H9 (cell line): ENCODE measurements around the gene P2RY4. TPM values are rescaled to one million over a fixed set of nuclear protein-coding genes. Genes with fewer than 3 reads are reported as not detected.

Experiments
- DNase-seq: peaks from one replicate; pipeline ENCODE4 v3.0.0-alpha.2; 2017
- H2AFZ ChIP-seq: one replicate; pipeline ENCODE4 v1.6.1; 2013; ENCODE audit warnings: mild to moderate bottlenecking, low read length, control low read depth, moderate library complexity
- H2AK5ac ChIP-seq: 2 replicates; pipeline ENCODE4 v1.6.1; 2013; ENCODE audit warnings: low read length, control low read depth, mixed read lengths; ENCODE audit not compliant: insufficient read length
- H2BK120ac ChIP-seq: one replicate; pipeline ENCODE4 v1.6.1; 2013; ENCODE audit warnings: low read depth, mild to moderate bottlenecking, low read length, control low read depth, inconsistent platforms; ENCODE audit not compliant: poor library complexity, severe bottlenecking
- H2BK12ac ChIP-seq: 2 replicates; pipeline ENCODE4 v1.6.1; 2013; ENCODE audit warnings: low read length, control low read depth, mixed read lengths, low read depth; ENCODE audit not compliant: insufficient read length
- H2BK15ac ChIP-seq: 2 replicates; pipeline ENCODE4 v1.6.1; 2013; ENCODE audit warnings: low read depth, low read length, control low read depth
- H2BK20ac ChIP-seq: one replicate; pipeline ENCODE4 v1.6.1; 2013; ENCODE audit warnings: low read depth, mild to moderate bottlenecking, low read length, control low read depth, inconsistent platforms; ENCODE audit not compliant: poor library complexity, severe bottlenecking
- H2BK5ac ChIP-seq: 2 replicates; pipeline ENCODE4 v1.6.1; 2013; ENCODE audit warnings: low read length, control low read depth, mixed read lengths; ENCODE audit not compliant: insufficient read length
- H3K14ac ChIP-seq: 2 replicates; pipeline ENCODE4 v1.6.1; 2013; ENCODE audit warnings: low read length, control low read depth; ENCODE audit not compliant: insufficient read depth
- H3K18ac ChIP-seq: 2 replicates; pipeline ENCODE4 v1.6.1; 2013; ENCODE audit warnings: low read depth, mild to moderate bottlenecking, mixed read lengths, low read length, control low read depth; ENCODE audit not compliant: insufficient read length
- H3K23ac ChIP-seq: 2 replicates; pipeline ENCODE4 v1.6.1; 2013; ENCODE audit warnings: low read length, control low read depth, mixed read lengths, low read depth; ENCODE audit not compliant: insufficient read length
- H3K23me2 ChIP-seq: 2 replicates; pipeline ENCODE4 v1.6.1; 2013; ENCODE audit warnings: low read depth, mild to moderate bottlenecking, mixed read lengths, low read length, control low read depth; ENCODE audit not compliant: insufficient read length, poor library complexity, severe bottlenecking
- H3K27ac ChIP-seq: 2 replicates; pipeline ENCODE4 v1.5.1; 2013; ENCODE audit warnings: low read length, control low read depth, mixed read lengths, low read depth; ENCODE audit not compliant: insufficient read length
- H3K27me3 ChIP-seq: 2 replicates; pipeline ENCODE4 v1.6.1; 2013; ENCODE audit warnings: low read length, control low read depth, inconsistent platforms; ENCODE audit not compliant: insufficient read depth
- H3K4ac ChIP-seq: 2 replicates; pipeline ENCODE4 v1.6.1; 2013; ENCODE audit warnings: low read depth, mild to moderate bottlenecking, control low read depth, inconsistent platforms, low read length, moderate library complexity
- H3K4me1 ChIP-seq: 2 replicates; pipeline ENCODE4 v1.6.1; 2013; ENCODE audit warnings: low read length, control low read depth, inconsistent platforms; ENCODE audit not compliant: insufficient read depth
- H3K4me2 ChIP-seq: 2 replicates; pipeline ENCODE4 v1.6.1; 2013; ENCODE audit warnings: low read length, control low read depth, mixed read lengths; ENCODE audit not compliant: insufficient read length, insufficient read depth
- H3K56ac ChIP-seq: 2 replicates; pipeline ENCODE4 v1.6.1; 2013; ENCODE audit warnings: low read depth, mild to moderate bottlenecking, mixed read lengths, low read length, control low read depth; ENCODE audit not compliant: insufficient read length
- H3K79me1 ChIP-seq: 2 replicates; pipeline ENCODE4 v1.6.1; 2013; ENCODE audit warnings: low read depth, mild to moderate bottlenecking, moderate library complexity, low read length, control low read depth, inconsistent platforms; ENCODE audit not compliant: insufficient read depth, poor library complexity, severe bottlenecking
- H3K79me2 ChIP-seq: 2 replicates; pipeline ENCODE4 v1.6.1; 2013; ENCODE audit warnings: low read length, control low read depth, inconsistent platforms; ENCODE audit not compliant: insufficient read depth
- H3K9ac ChIP-seq: 2 replicates; pipeline ENCODE4 v1.6.1; 2013; ENCODE audit warnings: low read length, control low read depth, mixed read lengths; ENCODE audit not compliant: insufficient read length; ENCODE audit errors: extremely low read depth
- H3K9me3 ChIP-seq: one replicate; pipeline ENCODE4 v1.6.1; 2013; ENCODE audit warnings: low read depth, low read length, inconsistent platforms; ENCODE audit not compliant: control insufficient read depth
- H3T11ph ChIP-seq: one replicate; pipeline ENCODE4 v1.6.1; 2013; ENCODE audit warnings: mild to moderate bottlenecking, low read length, control low read depth, inconsistent platforms
- H4K20me1 ChIP-seq: one replicate; pipeline ENCODE4 v1.6.1; 2013; ENCODE audit not compliant: control insufficient read depth, insufficient read length, insufficient read depth
- H4K5ac ChIP-seq: 2 replicates; pipeline ENCODE4 v1.6.1; 2013; ENCODE audit warnings: low read depth, mild to moderate bottlenecking, mixed read lengths, low read length, control low read depth; ENCODE audit not compliant: insufficient read length
- H4K8ac ChIP-seq: replicated peaks from 2 replicates; pipeline ENCODE4 v1.6.1; 2013; ENCODE audit warnings: low read length, control low read depth, mixed read lengths, low read depth; ENCODE audit not compliant: insufficient read length
- H4K91ac ChIP-seq: 2 replicates; pipeline ENCODE4 v1.6.1; 2013; ENCODE audit warnings: low read depth, mild to moderate bottlenecking, moderate library complexity, mixed read lengths, low read length, control low read depth; ENCODE audit not compliant: insufficient read length
- H3K27ac Mint-ChIP-seq, 3 experiments: 2 replicates in 2 of 3; 3 replicates in 1 of 3; pipeline ENCODE4 v1.8.0; 2020 to 2021; ENCODE audit warnings: mixed read lengths in 3 of 3, mild to moderate bottlenecking in 1 of 3, moderate library complexity in 1 of 3
- H3K27me3 Mint-ChIP-seq: 2 replicates; pipeline ENCODE4 v1.8.0; 2021; ENCODE audit warnings: low read depth, mild to moderate bottlenecking, moderate library complexity, mixed read lengths
- H3K36me3 Mint-ChIP-seq, 3 experiments: 2 replicates in 2 of 3; 3 replicates in 1 of 3; pipeline ENCODE4 v1.8.0; 2020 to 2021; ENCODE audit warnings: low read depth in 3 of 3, mixed read lengths in 3 of 3; ENCODE audit not compliant: insufficient read depth in 1 of 3
- H3K4me1 Mint-ChIP-seq, 2 experiments: 2 replicates each; pipeline ENCODE4 v1.8.0; 2020; ENCODE audit warnings: mixed read lengths in 2 of 2
- H3K4me3 Mint-ChIP-seq, 2 experiments: 2 replicates in 1 of 2; 3 replicates in 1 of 2; pipeline ENCODE4 v1.8.0; 2020 to 2021; ENCODE audit warnings: mild to moderate bottlenecking in 2 of 2, mixed read lengths in 2 of 2, moderate library complexity in 1 of 2
- H3K9me3 Mint-ChIP-seq, 2 experiments: 2 replicates in 1 of 2; 3 replicates in 1 of 2; pipeline ENCODE4 v1.8.0; 2020; ENCODE audit warnings: mild to moderate bottlenecking in 2 of 2, mixed read lengths in 2 of 2, moderate library complexity in 1 of 2
- WGBS: extraction: QIAGEN DNeasy Blood & Tissue Kit; methylation state at CpG from one replicate; pipeline ENCODE4 v1.1.7; 2013; ENCODE audit warnings: missing lambda C conversion rate, low lambda C conversion rate, mixed read lengths; ENCODE audit not compliant: insufficient read length; ENCODE audit errors: extremely low coverage; 5-methylcytosine and 5-hydroxymethylcytosine counted together
- total RNA-seq: library from RNA; stranded (reverse); gene quantifications from 2 replicates; pipeline ENCODE4 v1.2.1, GENCODE V29; 2021
- TF ChIP-seq, protein P1 (sequence below): fragments of 200-600 bp; sonication (generic); conservative IDR thresholded peaks from 3 replicates; pipeline ENCODE4 v1.8.0; 2021; ENCODE audit warnings: antibody characterized with exemption, mild to moderate bottlenecking

P2RY4 gene
- total RNA-seq, 1 experiment from 2014 or later = not detected

DNA sequence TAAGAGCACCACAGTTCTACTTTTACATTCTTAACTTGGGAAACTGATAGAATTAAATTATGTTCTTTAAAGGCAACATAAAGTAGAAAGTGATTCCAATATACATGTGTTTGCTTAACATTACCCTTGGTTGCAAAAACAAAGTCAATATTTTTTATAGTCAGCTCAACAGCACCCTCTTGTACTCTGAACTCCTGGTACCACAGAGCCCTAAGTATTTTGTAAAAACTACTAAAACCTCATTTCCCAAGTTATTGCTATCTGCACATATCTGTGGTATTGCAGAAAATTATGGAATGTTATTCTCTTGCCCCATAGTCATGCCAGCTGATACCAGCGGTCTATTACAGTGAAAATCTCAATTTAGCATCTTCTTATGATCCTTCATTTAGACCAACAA, 32.8 kb upstream of the P2RY4 start:
- Histone ChIP-seq H2BK20ac (no peak overlapping the region), H3K4ac (no peak overlapping the region), H2BK5ac (no peak overlapping the region), H4K20me1 (no peaks in the 10 kb centered on the region), H4K5ac (no peak overlapping the region), H3K9ac (no peak overlapping the region), H3K4me2 (no peak overlapping the region), H3K27ac (no peak overlapping the region), H2BK15ac (no peak overlapping the region), H3T11ph (no peak overlapping the region), H3K9me3 (peaks cover 8% of the 10 kb centered on the region), H3K18ac (no peak overlapping the region), H2AK5ac (no peak overlapping the region), H3K23ac (no peak overlapping the region), H3K27me3 (no peaks in the 10 kb centered on the region), H4K91ac (no peak overlapping the region), H3K14ac (no peak overlapping the region), H2AFZ (no peak overlapping the region), H3K4me1 (no peaks in the 10 kb centered on the region), H3K23me2 (no peaks in the 10 kb centered on the region), H2BK12ac (no peak overlapping the region), H2BK120ac (no peak overlapping the region), H3K79me1 (no peaks in the 10 kb centered on the region), H4K8ac (no peak overlapping the region), H3K79me2 (no peaks in the 10 kb centered on the region), H3K56ac (no peak overlapping the region)
- TF ChIP-seq, protein P1, sequence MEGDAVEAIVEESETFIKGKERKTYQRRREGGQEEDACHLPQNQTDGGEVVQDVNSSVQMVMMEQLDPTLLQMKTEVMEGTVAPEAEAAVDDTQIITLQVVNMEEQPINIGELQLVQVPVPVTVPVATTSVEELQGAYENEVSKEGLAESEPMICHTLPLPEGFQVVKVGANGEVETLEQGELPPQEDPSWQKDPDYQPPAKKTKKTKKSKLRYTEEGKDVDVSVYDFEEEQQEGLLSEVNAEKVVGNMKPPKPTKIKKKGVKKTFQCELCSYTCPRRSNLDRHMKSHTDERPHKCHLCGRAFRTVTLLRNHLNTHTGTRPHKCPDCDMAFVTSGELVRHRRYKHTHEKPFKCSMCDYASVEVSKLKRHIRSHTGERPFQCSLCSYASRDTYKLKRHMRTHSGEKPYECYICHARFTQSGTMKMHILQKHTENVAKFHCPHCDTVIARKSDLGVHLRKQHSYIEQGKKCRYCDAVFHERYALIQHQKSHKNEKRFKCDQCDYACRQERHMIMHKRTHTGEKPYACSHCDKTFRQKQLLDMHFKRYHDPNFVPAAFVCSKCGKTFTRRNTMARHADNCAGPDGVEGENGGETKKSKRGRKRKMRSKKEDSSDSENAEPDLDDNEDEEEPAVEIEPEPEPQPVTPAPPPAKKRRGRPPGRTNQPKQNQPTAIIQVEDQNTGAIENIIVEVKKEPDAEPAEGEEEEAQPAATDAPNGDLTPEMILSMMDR = no peak
- peaks cover 4 to 33% (median 30%) of the 10 kb centered on the region in 3 experiments for H3K36me3 Mint-ChIP-seq
- peaks cover 46 to 63% of the 10 kb centered on the region in 2 experiments for H3K9me3 Mint-ChIP-seq
- no peak overlapping the region for H3K4me3 Mint-ChIP-seq
- H3K4me1 Mint-ChIP-seq = peaks cover 9 to 14% of the 10 kb centered on the region in 2 experiments
- no peak overlapping the region for H3K27ac Mint-ChIP-seq
- no peak for DNase-seq
- no peaks in the 10 kb centered on the region for H3K27me3 Mint-ChIP-seq
- no CpG with 5 or more reads among the region's 1 CpG for WGBS
